Hepatocyte (in vitro differentiated cells): ENCODE measurements around the gene SDC3. TPM values are rescaled to one million over a fixed set of nuclear protein-coding genes. Genes with fewer than 3 reads are reported as not detected.
A peak's percentile ranks its signal among the peaks of the same experiment; 100 is the strongest.

Experiments used
- DNase-seq: peaks from one replicate; pipeline ENCODE4 v3.0.0-alpha.2; 2016; ENCODE audit warnings: low spot score
- H2AFZ ChIP-seq: fragments of 200-600 bp; sonication (generic); 2 replicates; pipeline ENCODE4 v1.6.0; 2016; ENCODE audit warnings: antibody characterized with exemption, mild to moderate bottlenecking
- H3K27ac ChIP-seq: fragments of 200-600 bp; sonication (generic); 2 replicates; pipeline ENCODE4 v1.5.1; 2016; ENCODE audit warnings: mild to moderate bottlenecking
- H3K27me3 ChIP-seq: fragments of 200-600 bp; sonication (generic); 2 replicates; pipeline ENCODE4 v1.6.1; 2016
- H3K36me3 ChIP-seq: fragments of 200-600 bp; sonication (generic); replicated peaks from 2 replicates; pipeline ENCODE4 v1.5.1; 2016; ENCODE audit warnings: low read depth; ENCODE audit not compliant: insufficient read depth
- H3K4me1 ChIP-seq: fragments of 200-600 bp; sonication (generic); 2 replicates; pipeline ENCODE4 v1.5.1; 2016; ENCODE audit warnings: mild to moderate bottlenecking, moderate library complexity; ENCODE audit not compliant: insufficient read depth
- H3K4me2 ChIP-seq: fragments of 200-600 bp; sonication (generic); 2 replicates; pipeline ENCODE4 v1.6.0; 2016
- H3K4me3 ChIP-seq: fragments of 200-600 bp; sonication (generic); 2 replicates; pipeline ENCODE4 v1.5.1; 2016; ENCODE audit warnings: mild to moderate bottlenecking
- H3K79me2 ChIP-seq: fragments of 200-600 bp; sonication (generic); 2 replicates; pipeline ENCODE4 v1.6.0; 2017; ENCODE audit warnings: mild to moderate bottlenecking
- H3K9me2 ChIP-seq: fragments of 200-600 bp; sonication (generic); replicated peaks from 2 replicates; pipeline ENCODE4 v1.6.0; 2017; ENCODE audit warnings: mild to moderate bottlenecking; ENCODE audit not compliant: insufficient read depth
- H3K9me3 ChIP-seq: fragments of 200-600 bp; sonication (generic); 2 replicates; pipeline ENCODE4 v1.5.1; 2016; ENCODE audit warnings: low read depth, mild to moderate bottlenecking
- H4K20me1 ChIP-seq: fragments of 200-600 bp; sonication (generic); 2 replicates; pipeline ENCODE4 v1.6.0; 2016; ENCODE audit warnings: mild to moderate bottlenecking; ENCODE audit not compliant: insufficient read depth, poor library complexity, severe bottlenecking
- CTCF ChIP-seq: fragments of 200-600 bp; sonication (generic); IDR thresholded peaks from 2 replicates; pipeline ENCODE4 v1.5.1; 2016; ENCODE audit warnings: antibody characterized with exemption, mild to moderate bottlenecking; ENCODE audit not compliant: poor library complexity
- EZH2 ChIP-seq: fragments of 200-600 bp; sonication (generic); IDR thresholded peaks from 2 replicates; pipeline ENCODE4 v1.6.1; 2016; ENCODE audit warnings: antibody characterized with exemption, mild to moderate bottlenecking, borderline replicate concordance
- EZH2phosphoT487 ChIP-seq: fragments of 200-600 bp; sonication (generic); IDR thresholded peaks from one replicate; pipeline ENCODE4 v1.6.1; 2018; ENCODE audit warnings: antibody characterized with exemption, mild to moderate bottlenecking, low read depth, moderate library complexity; ENCODE audit not compliant: unreplicated experiment, severe bottlenecking
- WGBS: methylation state at CpG from one replicate; pipeline ENCODE4 v1.1.6; 2016; ENCODE audit warnings: low lambda C conversion rate; ENCODE audit errors: missing lambda C conversion rate; 5-methylcytosine and 5-hydroxymethylcytosine counted together
- polyA plus RNA-seq: library from polyadenylated mRNA; unstranded; fragments of >200 nt; fragmentation: Nextera tagmentation; extraction: Ambion mirVana; gene quantifications from 2 replicates; pipeline ENCODE4 v1.2.1, GENCODE V29; 2016
- total RNA-seq: library from RNA; depleted of rRNA; stranded (reverse); fragments of >200 nt; gene quantifications from 2 replicates; pipeline ENCODE4 v1.2.3, GENCODE V29; 2014

The SDC3 gene
- total and polyA plus RNA-seq, 2 experiments from 2014 or later, result 33.5 to 60.0 TPM

- no peaks in the 10 kb centered on the region for H3K36me3 ChIP-seq
- no peak for TF ChIP-seq EZH2phosphoT487
- TF ChIP-seq CTCF, result peak; percentile 64
- TF ChIP-seq EZH2, result no peak
- peak; percentile 62 for DNase-seq
- no peaks in the 10 kb centered on the region for H3K9me3 ChIP-seq
- 44% methylated on average over 6 of the region's 6 CpGs for WGBS
- H3K4me2 ChIP-seq, result no peak overlapping the region
- H3K27me3 ChIP-seq, result no peaks in the 10 kb centered on the region
- H3K4me3 ChIP-seq, result no peak overlapping the region
- no peak overlapping the region for H3K27ac ChIP-seq
- peaks cover 2% of the 10 kb centered on the region for H3K79me2 ChIP-seq
- H3K9me2 ChIP-seq, result no peaks in the 10 kb centered on the region
- H4K20me1 ChIP-seq, result peaks cover 5% of the 10 kb centered on the region
- H2AFZ ChIP-seq, result no peak overlapping the region
- H3K4me1 ChIP-seq, result peaks cover 7% of the 10 kb centered on the region
Observed at GRCh38 chr1:30929135-30929889, 20.8 kb upstream of the SDC3 start.

- H3K4me2 ChIP-seq, result no peak overlapping the region
- no peaks in the 10 kb centered on the region for H3K27me3 ChIP-seq
- 64% methylated on average over 2 of the region's 2 CpGs for WGBS
- no peaks in the 10 kb centered on the region for H4K20me1 ChIP-seq
- H3K4me1 ChIP-seq, result peaks cover 2% of the 10 kb centered on the region
- DNase-seq, result no peak
- H3K9me3 ChIP-seq, result no peaks in the 10 kb centered on the region
- H2AFZ ChIP-seq, result no peak overlapping the region
- H3K79me2 ChIP-seq, result no peaks in the 10 kb centered on the region
- no peaks in the 10 kb centered on the region for H3K9me2 ChIP-seq
- no peak for TF ChIP-seq EZH2
- no peak for TF ChIP-seq EZH2phosphoT487
- TF ChIP-seq CTCF, result no peak
- H3K36me3 ChIP-seq, result no peaks in the 10 kb centered on the region
- no peak overlapping the region for H3K4me3 ChIP-seq
- H3K27ac ChIP-seq, result peak overlapping the region; percentile 23
Observed at GRCh38 chr1:30928789-30929134, 20.2 kb upstream of the SDC3 start.

DNA sequence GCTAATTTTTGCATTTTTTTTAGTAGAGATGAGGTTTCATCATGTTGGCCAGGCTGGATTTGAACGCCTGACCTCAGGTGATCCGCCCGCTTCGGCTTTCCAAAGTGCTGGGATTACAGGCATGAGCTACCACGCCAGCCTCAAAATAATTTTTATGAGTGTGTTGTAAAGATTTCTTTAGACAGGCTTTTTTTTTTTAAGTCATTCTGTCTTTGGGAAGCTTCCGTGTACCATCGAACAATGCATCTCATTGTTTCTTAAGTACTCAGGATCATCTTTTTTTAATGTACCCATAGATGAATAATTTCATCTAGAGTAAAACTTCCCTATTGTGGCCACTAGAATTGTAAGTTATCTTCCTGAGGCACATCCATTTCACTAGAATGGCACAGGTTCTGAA, 19.6 kb upstream of the SDC3 start:
- no peaks in the 10 kb centered on the region for H3K36me3 ChIP-seq
- H3K27ac ChIP-seq, result no peak overlapping the region
- TF ChIP-seq EZH2phosphoT487 (no peak), EZH2 (no peak), CTCF (no peak)
- DNase-seq, result no peak
- H4K20me1 ChIP-seq, result no peaks in the 10 kb centered on the region
- no peaks in the 10 kb centered on the region for H3K9me2 ChIP-seq
- H3K9me3 ChIP-seq, result no peaks in the 10 kb centered on the region
- H3K4me2 ChIP-seq, result no peak overlapping the region
- no peak overlapping the region for H3K4me3 ChIP-seq
- no peaks in the 10 kb centered on the region for H3K27me3 ChIP-seq
- WGBS, result 89% methylated on average over 7 of the region's 7 CpGs
- no peaks in the 10 kb centered on the region for H3K4me1 ChIP-seq
- no peaks in the 10 kb centered on the region for H3K79me2 ChIP-seq
- H2AFZ ChIP-seq, result no peak overlapping the region
